ENCODE measurements around the gene DCAF12L2. TPM values are rescaled to one million over a fixed set of nuclear protein-coding genes. Genes with fewer than 3 reads are reported as not detected.
"Not testable (repeated sequence)": the region's sequence is repeated elsewhere in the genome, so short reads cannot be mapped to it uniquely, and the experiment has no call there.

Gene DCAF12L2
- 1 to 10 TPM; 1.9 to 4.3 (median 2.5) TPM for polyA plus RNA-seq (ENCODE audit: insufficient read length in 4 of 4)

GRCh38 chrX:126165721-126166461 is at the start of gene DCAF12L2:
Gene DCAF12L2, minus strand, starts transcription at chrX:126166289. Its CDS starts 365 bp downstream, at chrX:126165924.
- DNase-seq (ENCODE audit: low read depth in 4 of 4, low spot score in 3 of 4): no peak

GRCh38 chrX:126190888-126191287 is 24.8 kb upstream of the DCAF12L2 start:
- not testable (repeated sequence) for DNase-seq (ENCODE audit: low read depth in 4 of 4, low spot score in 3 of 4)

GRCh38 chrX:126177133-126177840 is 11.2 kb upstream of the DCAF12L2 start:
- DNase-seq (ENCODE audit: low read depth in 4 of 4, low spot score in 3 of 4): no peak

GRCh38 chrX:126170720-126171119 is 4.6 kb upstream of the DCAF12L2 start:
- DNase-seq (ENCODE audit: low read depth in 4 of 4, low spot score in 3 of 4): no peak

- no peak for DNase-seq (ENCODE audit: low read depth in 4 of 4, low spot score in 3 of 4)
These were observed 1.5 kb upstream of the DCAF12L2 start for GRCh38 chrX:126167560-126167959.

- no peak for DNase-seq (ENCODE audit: low read depth in 4 of 4, low spot score in 3 of 4)
These were observed 728 bp downstream of the DCAF12L2 start for GRCh38 chrX:126165401-126165720.

GRCh38 chrX:126164689-126165400 is 1.2 kb downstream of the DCAF12L2 start:
- no peak for DNase-seq (ENCODE audit: low read depth in 4 of 4, low spot score in 3 of 4)

GRCh38 chrX:126164226-126164625 is 1.9 kb downstream of the DCAF12L2 start:
- no peak for DNase-seq (ENCODE audit: low read depth in 4 of 4, low spot score in 3 of 4)

GRCh38 chrX:126141014-126141413 is 25.1 kb downstream of the DCAF12L2 start:
- DNase-seq (ENCODE audit: low read depth in 4 of 4, low spot score in 3 of 4): no peak

- no peak for DNase-seq (ENCODE audit: low read depth in 4 of 4, low spot score in 3 of 4)
These were observed 28.2 kb downstream of the DCAF12L2 start for GRCh38 chrX:126137899-126138298.

- no peak for DNase-seq (ENCODE audit: low read depth in 4 of 4, low spot score in 3 of 4)
These were observed 41.4 kb downstream of the DCAF12L2 start for GRCh38 chrX:126124721-126125120.

All from left renal pelvis (tissue), 4 donors.